K562 (cell line): ENCODE results near the gene CSNK1A1. TPM values are rescaled to one million over a fixed set of nuclear protein-coding genes. Genes with fewer than 3 reads are reported as not detected.
A peak's percentile ranks its signal among the peaks of the same experiment; 100 is the strongest.
"Not testable (repeated sequence)": the region's sequence is repeated elsewhere in the genome, so short reads cannot be mapped to it uniquely, and the experiment has no call there.

ENCODE experiments used
- ATAC-seq: fragments of 200-7000 bp; cut with Tn5 transposase; 3 replicates; pipeline ENCODE4 v1.9.1; 2020; ENCODE audit warnings: moderate library complexity
- BruUV-seq: library from RNA; stranded (reverse); fragments of 400-500 nt; replicated peaks from 2 replicates; lab custom pipeline; 2021; lab: Mats Ljungman, UMichigan
- CTCF ChIA-PET: fragments of 300-600 bp; formaldehyde crosslinking; extraction: SDS; loops from one replicate; lab custom pipeline; 2021; ENCODE audit warnings: low intra/inter-chr PET ratio; lab: Yijun Ruan, JAX
- POLR2A ChIA-PET: fragments of 300-600, 350-650 bp; sonication (Branson Sonifier 250); formaldehyde crosslinking; extraction: SDS; loops from one replicate; lab custom pipeline; 2021; ENCODE audit warnings: antibody characterized with exemption, inconsistent platforms; lab: Yijun Ruan, JAX
- DNase-seq, 4 experiments: peaks; one replicate each; pipeline versions ENCODE4 v3.0.0 to v3.0.0-alpha.2; 2011 to 2018; ENCODE audit warnings: low spot score in 3 of 4, mixed read lengths in 3 of 4; ENCODE audit errors: extremely low read depth in 1 of 4
- FAIRE-seq: peaks from 2 replicates; lab custom pipeline; 2011; peaks lifted over from hg19 to GRCh38; lab: Jason Lieb, UNC
- H2AFZ ChIP-seq: 2 replicates; pipeline ENCODE4 v1.6.0; 2011; ENCODE audit warnings: low read depth, low read length, control low read depth, inconsistent platforms
- H3K27ac ChIP-seq: fragments of 200-600 bp; 3 replicates; pipeline ENCODE4 v1.8.0; 2011; ENCODE audit warnings: low read depth, mild to moderate bottlenecking, control low read depth, inconsistent platforms, low read length, moderate library complexity, mixed read lengths; ENCODE audit errors: extremely low read depth
- H3K27me3 ChIP-seq, 2 experiments: fragments of 300-600 bp in 1 of 2; 2 replicates in 1 of 2; 3 replicates in 1 of 2; pipeline versions ENCODE4 v1.6.0 to v1.8.0; 2011; ENCODE audit warnings: inconsistent platforms in 2 of 2, low read length in 2 of 2, mild to moderate bottlenecking in 1 of 2, mixed read lengths in 1 of 2, moderate library complexity in 1 of 2; ENCODE audit not compliant: control insufficient read depth in 2 of 2, insufficient read depth in 2 of 2
- H3K36me3 ChIP-seq: fragments of 300-600 bp; 3 replicates; pipeline ENCODE4 v1.8.0; 2011; ENCODE audit warnings: mild to moderate bottlenecking, low read length, inconsistent platforms; ENCODE audit not compliant: control insufficient read depth, insufficient read depth
- H3K4me1 ChIP-seq, 2 experiments: fragments of 200-600 bp in 1 of 2; replicated peaks in 1 of 2; 2 replicates in 1 of 2; 3 replicates in 1 of 2; pipeline versions ENCODE4 v1.5.1 to v1.8.0; 2011; ENCODE audit warnings: inconsistent platforms in 2 of 2, low read length in 2 of 2, mild to moderate bottlenecking in 1 of 2, mixed read lengths in 1 of 2, moderate library complexity in 1 of 2; ENCODE audit not compliant: control insufficient read depth in 2 of 2, insufficient read depth in 2 of 2
- H3K4me2 ChIP-seq: 2 replicates; pipeline ENCODE4 v1.6.1; 2011; ENCODE audit warnings: low read length, control low read depth, inconsistent platforms, mixed read lengths; ENCODE audit not compliant: insufficient read depth
- H3K4me3 ChIP-seq: fragments of 200-600 bp; sonication (generic), shearing (Covaris generic); 2 replicates; pipeline ENCODE4 v1.5.1; 2016; ENCODE audit warnings: control low read depth, inconsistent platforms
- H3K79me2 ChIP-seq: fragments of 200-600 bp; 3 replicates; pipeline ENCODE4 v1.8.0; 2011; ENCODE audit warnings: low read length, inconsistent platforms; ENCODE audit not compliant: control insufficient read depth, insufficient read depth
- H3K9ac ChIP-seq, 2 experiments: 2 replicates each; pipeline versions ENCODE4 v1.6.0 to v1.6.1; 2011; ENCODE audit warnings: low read depth in 2 of 2, low read length in 2 of 2, control low read depth in 1 of 2, inconsistent platforms in 1 of 2, mild to moderate bottlenecking in 1 of 2, mixed read lengths in 1 of 2; ENCODE audit not compliant: insufficient read depth in 1 of 2
- H3K9me1 ChIP-seq: one replicate; pipeline ENCODE4 v1.6.0; 2011; ENCODE audit warnings: inconsistent platforms, mild to moderate bottlenecking, low read length, moderate library complexity; ENCODE audit not compliant: control insufficient read depth, insufficient read depth
- H3K9me3 ChIP-seq: replicated peaks from 2 replicates; pipeline ENCODE4 v1.5.1; 2011; ENCODE audit warnings: low read depth, low read length, inconsistent platforms; ENCODE audit not compliant: control insufficient read depth, insufficient read depth
- H4K20me1 ChIP-seq: replicated peaks from 2 replicates; pipeline ENCODE4 v1.6.1; 2011; ENCODE audit warnings: low read length, inconsistent platforms, mixed read lengths; ENCODE audit not compliant: control insufficient read depth, insufficient read depth
- PML ChIP-seq: IDR thresholded peaks from 2 replicates; pipeline ENCODE4 v1.6.1; 2012; ENCODE audit warnings: low read length, inconsistent platforms
- ZBTB33 ChIP-seq: sonication (generic); formaldehyde crosslinking; IDR thresholded peaks from 2 replicates; pipeline ENCODE4 v1.8.1; 2023; ENCODE audit warnings: mild to moderate bottlenecking, missing genetic modification reagents
- WGBS: fragments of 100-300 bp; shearing (Covaris generic); methylation state at CpG from one replicate; pipeline ENCODE4 v1.1.6; 2016; ENCODE audit warnings: low coverage, mixed read lengths; ENCODE audit not compliant: insufficient coverage; ENCODE audit errors: missing lambda C conversion rate; 5-methylcytosine and 5-hydroxymethylcytosine counted together
- in situ Hi-C: fragments of 300-500 bp; cut with MboI; formaldehyde crosslinking; loops from 4 replicates; pipeline ENCODE4 v1.15.0; 2018; ENCODE audit warnings: inconsistent platforms, mixed read lengths
- intact Hi-C: fragments of 100-400 bp; cut with micrococcal nuclease; formaldehyde crosslinking; loops from 2 replicates; pipeline ENCODE4 v1.14.2; 2022
- polyA plus RNA-seq, 8 experiments: library from polyadenylated mRNA; depleted of rRNA in 4 of 8; stranded (reverse) in 5 of 8; unstranded in 3 of 8; fragments of >200 nt; fragmentation: Nextera tagmentation in 2 of 8; fragmentation: Illumina TruSeq in 1 of 8; extraction: Ambion mirVana in 2 of 8; extraction: Trizol in 1 of 8; gene quantifications; 2 replicates each; pipeline versions ENCODE4 v1.2.1 to v1.2.3, GENCODE V29; 2011 to 2014; ENCODE audit warnings: inconsistent platforms in 1 of 8, missing spikeins in 1 of 8
- total RNA-seq, 7 experiments: library from RNA; depleted of rRNA in 6 of 7; stranded (reverse); fragments of >200 nt in 6 of 7; fragmentation: Illumina TruSeq in 2 of 7; extraction: Trizol in 2 of 7; gene quantifications; 2 replicates each; pipeline versions ENCODE4 v1.2.1 to v1.2.3, GENCODE V29; 2011 to 2021; ENCODE audit warnings: low replicate concordance in 1 of 7

CSNK1A1 gene
- total and polyA plus RNA-seq, 9 of the 15 experiments (the other 6 are each of a cell fraction or from before 2014, with no cell fraction given) = 49.1 to 196 (median 154) TPM

- Histone ChIP-seq H4K20me1 (peaks cover 18% of the 10 kb centered on the region), H3K9ac (peak overlapping the region in 1 of 2 experiments; percentile 14; a peak in 1 of 4 replicates), H3K79me2 (peaks cover 97% of the 10 kb centered on the region), H3K36me3 (peaks cover 71% of the 10 kb centered on the region)
- ATAC-seq, FAIRE-seq, in situ Hi-C loops, CTCF ChIA-PET, DNase-seq, H3K4me3 ChIP-seq, H3K27me3 ChIP-seq, H3K4me1 ChIP-seq, H3K9me3 ChIP-seq, H3K9me1 ChIP-seq, intact Hi-C loops, H3K27ac ChIP-seq, BruUV-seq, H3K4me2 ChIP-seq, H2AFZ ChIP-seq: not testable (repeated sequence)
- WGBS = 81% methylated on average over 6 of the region's 6 CpGs
- POLR2A ChIA-PET = interaction anchor here (1.3 to 5.5 kb wide), 4 partner anchors 8 to 15 kb away, joined by 3 to 38 read pairs (median 6); partner anchors contain the start of gene CSNK1A1
Observed at GRCh38 chr5:149535787-149536186, 15.5 kb downstream of the CSNK1A1 start.

- peaks cover 61% of the 10 kb centered on the region for H3K36me3 ChIP-seq
- DNase-seq (no peak), ATAC-seq (no peak), FAIRE-seq (no peak)
- H3K27ac ChIP-seq = no peak overlapping the region
- H3K9me1 ChIP-seq = peaks cover 4% of the 10 kb centered on the region
- peaks cover 6 to 21% of the 10 kb centered on the region in 2 experiments; a peak in 4 of 5 replicates for H3K4me1 ChIP-seq
- no peak overlapping the region for H3K4me2 ChIP-seq
- H3K9ac ChIP-seq = no peak overlapping the region
- intact Hi-C loops (no loop called here), in situ Hi-C loops (no loop called here)
- CTCF ChIA-PET = no interaction called here
- TF ChIP-seq PML (no peak), ZBTB33 (CRISPR knock-in tag) (peak; percentile 68)
- H3K27me3 ChIP-seq = no peaks in the 10 kb centered on the region
- H4K20me1 ChIP-seq = peaks cover 32% of the 10 kb centered on the region
- no peak overlapping the region for H2AFZ ChIP-seq
- peaks cover 99% of the 10 kb centered on the region for H3K79me2 ChIP-seq
- no TSS peak for BruUV-seq
- POLR2A ChIA-PET = interaction anchor here (0.7 to 5.5 kb wide), 3 partner anchors 12 to 85 kb away, joined by 3 to 38 read pairs (median 4); partner anchors contain the start of gene CSNK1A1
- no peaks in the 10 kb centered on the region for H3K9me3 ChIP-seq
- no peak overlapping the region for H3K4me3 ChIP-seq
- 90% methylated on average over 7 of the region's 7 CpGs for WGBS
Observed at GRCh38 chr5:149532413-149532812, 18.8 kb downstream of the CSNK1A1 start.
